ENCODE data around the gene SLC39A7. TPM values are rescaled to one million over a fixed set of nuclear protein-coding genes. Genes with fewer than 3 reads are reported as not detected.

Gene SLC39A7
- total and polyA plus RNA-seq, 7 experiments from 2014 or later = 19.1 to 51.9 (median 24.8) TPM

DNA sequence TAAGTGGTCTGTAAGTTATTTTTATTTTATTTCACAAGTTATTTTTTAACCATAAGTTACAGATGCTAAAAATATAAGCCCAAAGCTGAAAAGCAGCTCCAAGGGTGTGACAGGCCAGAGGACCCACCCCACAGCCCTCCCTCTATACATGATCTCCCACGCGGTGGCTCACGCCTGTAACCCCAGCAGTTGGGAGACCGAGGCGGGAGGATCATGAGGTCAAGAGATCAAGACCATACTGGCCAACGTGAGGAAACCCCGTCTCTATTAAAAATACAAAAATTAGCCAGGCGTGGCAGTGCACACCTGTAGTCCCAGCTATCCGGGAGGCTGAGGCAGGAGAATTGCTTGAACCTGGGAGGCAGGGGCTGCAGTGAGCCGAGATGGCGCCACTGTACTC lies 40.6 kb upstream of the SLC39A7 start:
- DNase-seq = no peak
- no peak overlapping the region for H3K4me3 ChIP-seq (ENCODE audit: low read length)
- H3K27me3 Mint-ChIP-seq = peaks cover 0 to 8% (median 0%) of the 10 kb centered on the region in 5 donors
- H3K4me1 ChIP-seq (ENCODE audit: control insufficient read depth in 2 of 2, insufficient read depth in 2 of 2, low read length in 2 of 2) = no peaks in the 10 kb centered on the region
- no peaks in the 10 kb centered on the region for H3K36me3 ChIP-seq (ENCODE audit: control insufficient read depth in 2 of 3, insufficient read depth in 3 of 3, low read length in 3 of 3)
- intact Hi-C loops (cut with micrococcal nuclease) = loop anchor here in 1 of 2 donors (5.0 kb wide), 1 partner anchor 43 kb away; no protein-coding TSS in a partner anchor
- ATAC-seq = no peak
- H3K9me3 ChIP-seq (ENCODE audit: control insufficient read depth in 2 of 3, low read length in 3 of 3) = no peaks in the 10 kb centered on the region
- H3K4me3 Mint-ChIP-seq = no peak overlapping the region
- ChIA-PET POLR2A (interaction anchor here (1.0 to 4.5 kb wide), 3 partner anchors 37 to 89 kb away, joined by 3 to 28 read pairs (median 5); no protein-coding TSS in a partner anchor), CTCF (interaction anchor here (0.5 to 6.0 kb wide), 5 partner anchors 38 to 1503 kb away, joined by 3 to 73 read pairs (median 3); partner anchors contain the start of genes RXRB and SLC39A7)
- H3K27ac ChIP-seq (ENCODE audit: low read depth, low read length) = no peak overlapping the region
- no peak overlapping the region for H3K27ac Mint-ChIP-seq
- H3K36me3 Mint-ChIP-seq = no peaks in the 10 kb centered on the region
- peaks cover 8 to 16% (median 10%) of the 10 kb centered on the region in 7 donors for H3K4me1 Mint-ChIP-seq
- no peaks in the 10 kb centered on the region for H3K27me3 ChIP-seq (ENCODE audit: control insufficient read depth in 2 of 2, insufficient read depth in 2 of 2, low read length in 2 of 2)
- peaks cover 0 to under 1% (median 0%) of the 10 kb centered on the region in 11 donors for H3K9me3 Mint-ChIP-seq

- DNase-seq (no peak), ATAC-seq (no peak)
- Histone ChIP-seq H3K27me3 (ENCODE audit: control insufficient read depth in 2 of 2, insufficient read depth in 2 of 2, low read length in 2 of 2) (no peaks in the 10 kb centered on the region), H3K27ac (ENCODE audit: low read depth, low read length) (no peak overlapping the region), H3K4me3 (ENCODE audit: low read length) (no peak overlapping the region), H3K9me3 (ENCODE audit: control insufficient read depth in 2 of 3, low read length in 3 of 3) (no peaks in the 10 kb centered on the region), H3K36me3 (ENCODE audit: control insufficient read depth in 2 of 3, insufficient read depth in 3 of 3, low read length in 3 of 3) (no peaks in the 10 kb centered on the region), H3K4me1 (ENCODE audit: control insufficient read depth in 2 of 2, insufficient read depth in 2 of 2, low read length in 2 of 2) (no peaks in the 10 kb centered on the region)
- peak overlapping the region in 7 of 10 donors; percentile 76 to 90 (median 88) for H3K4me3 Mint-ChIP-seq
- intact Hi-C loops (cut with micrococcal nuclease) = loop anchor here (1.0 to 5.0 kb wide), 4 partner anchors 36 to 138 kb away; no protein-coding TSS in a partner anchor
- H3K27ac Mint-ChIP-seq = peak overlapping the region in 1 of 9 donors; percentile 63
- no peaks in the 10 kb centered on the region for H3K9me3 Mint-ChIP-seq
- ChIA-PET CTCF (interaction anchor here (1.1 to 6.0 kb wide), 5 partner anchors 8 to 270 kb away, joined by 3 to 73 read pairs (median 3); partner anchors contain the start of genes RXRB and SLC39A7), POLR2A (interaction anchor here (1.0 to 4.5 kb wide), 3 partner anchors 34 to 88 kb away, joined by 4 to 28 read pairs (median 5); no protein-coding TSS in a partner anchor)
- peaks cover 0 to 8% (median 0%) of the 10 kb centered on the region in 5 donors for H3K27me3 Mint-ChIP-seq
- peaks cover 8 to 16% (median 10%) of the 10 kb centered on the region in 7 donors for H3K4me1 Mint-ChIP-seq
- no peaks in the 10 kb centered on the region for H3K36me3 Mint-ChIP-seq
These were observed 39.8 kb upstream of the SLC39A7 start for GRCh38 chr6:33160728-33161344.

GRCh38 chr6:33161354-33162331 lies 39.0 kb upstream of the SLC39A7 start:
- no peak overlapping the region for H3K27ac ChIP-seq (ENCODE audit: low read depth, low read length)
- Mint-ChIP-seq H3K4me3 (peak overlapping the region; percentile 76 to 90 (median 85)), H3K27ac (peak overlapping the region in 6 of 9 donors; percentile 26 to 82 (median 58)), H3K36me3 (no peaks in the 10 kb centered on the region), H3K9me3 (no peaks in the 10 kb centered on the region), H3K27me3 (peaks cover 0 to 5% (median 0%) of the 10 kb centered on the region in 5 donors), H3K4me1 (peaks cover 8 to 16% (median 10%) of the 10 kb centered on the region in 7 donors)
- intact Hi-C loops (cut with micrococcal nuclease) = loop anchor here (1.0 to 5.0 kb wide), 4 partner anchors 36 to 138 kb away; no protein-coding TSS in a partner anchor
- ATAC-seq (peak; percentile 97), DNase-seq (peak; percentile 64 to 89 (median 79))
- ChIA-PET POLR2A (interaction anchor here (1.0 to 4.5 kb wide), 3 partner anchors 33 to 88 kb away, joined by 4 to 28 read pairs (median 5); no protein-coding TSS in a partner anchor), CTCF (interaction anchor here (0.6 to 6.0 kb wide), 7 partner anchors 8 to 269 kb away, joined by 3 to 73 read pairs (median 3); partner anchors contain the start of genes RXRB and SLC39A7)
- no peaks in the 10 kb centered on the region for H3K9me3 ChIP-seq (ENCODE audit: control insufficient read depth in 2 of 3, low read length in 3 of 3)
- no peaks in the 10 kb centered on the region for H3K4me1 ChIP-seq (ENCODE audit: control insufficient read depth in 2 of 2, insufficient read depth in 2 of 2, low read length in 2 of 2)
- peak overlapping the region; percentile 51 for H3K4me3 ChIP-seq (ENCODE audit: low read length)
- H3K36me3 ChIP-seq (ENCODE audit: control insufficient read depth in 2 of 3, insufficient read depth in 3 of 3, low read length in 3 of 3) = no peaks in the 10 kb centered on the region
- H3K27me3 ChIP-seq (ENCODE audit: control insufficient read depth in 2 of 2, insufficient read depth in 2 of 2, low read length in 2 of 2) = no peaks in the 10 kb centered on the region

- Histone ChIP-seq H3K4me1 (ENCODE audit: control insufficient read depth in 2 of 2, insufficient read depth in 2 of 2, low read length in 2 of 2) (no peaks in the 10 kb centered on the region), H3K4me3 (ENCODE audit: low read length) (no peak overlapping the region), H3K36me3 (ENCODE audit: control insufficient read depth in 2 of 3, insufficient read depth in 3 of 3, low read length in 3 of 3) (no peaks in the 10 kb centered on the region), H3K9me3 (ENCODE audit: control insufficient read depth in 2 of 3, low read length in 3 of 3) (no peaks in the 10 kb centered on the region), H3K27ac (ENCODE audit: low read depth, low read length) (no peak overlapping the region), H3K27me3 (ENCODE audit: control insufficient read depth in 2 of 2, insufficient read depth in 2 of 2, low read length in 2 of 2) (no peaks in the 10 kb centered on the region)
- H3K36me3 Mint-ChIP-seq = no peaks in the 10 kb centered on the region
- POLR2A ChIA-PET = no interaction called here
- no peaks in the 10 kb centered on the region for H3K9me3 Mint-ChIP-seq
- intact Hi-C loops (cut with micrococcal nuclease) = loop anchor here in 1 of 2 donors (5.0 kb wide), 1 partner anchor 46 kb away; no protein-coding TSS in a partner anchor
- ATAC-seq (no peak), DNase-seq (no peak)
- H3K4me1 Mint-ChIP-seq = peaks cover 8 to 16% (median 10%) of the 10 kb centered on the region in 7 donors
- H3K27me3 Mint-ChIP-seq = peaks cover 0 to 4% (median 0%) of the 10 kb centered on the region in 5 donors
- CTCF ChIA-PET = interaction anchor here (0.5 to 6.0 kb wide), 3 partner anchors 15 to 85 kb away, joined by 4 to 73 read pairs (median 31); partner anchors contain the start of genes RXRB and SLC39A7
- H3K4me3 Mint-ChIP-seq = peak overlapping the region in 1 of 10 donors; percentile 41
- H3K27ac Mint-ChIP-seq = no peak overlapping the region
These were observed 37.1 kb upstream of the SLC39A7 start for GRCh38 chr6:33163540-33163939.

DNA sequence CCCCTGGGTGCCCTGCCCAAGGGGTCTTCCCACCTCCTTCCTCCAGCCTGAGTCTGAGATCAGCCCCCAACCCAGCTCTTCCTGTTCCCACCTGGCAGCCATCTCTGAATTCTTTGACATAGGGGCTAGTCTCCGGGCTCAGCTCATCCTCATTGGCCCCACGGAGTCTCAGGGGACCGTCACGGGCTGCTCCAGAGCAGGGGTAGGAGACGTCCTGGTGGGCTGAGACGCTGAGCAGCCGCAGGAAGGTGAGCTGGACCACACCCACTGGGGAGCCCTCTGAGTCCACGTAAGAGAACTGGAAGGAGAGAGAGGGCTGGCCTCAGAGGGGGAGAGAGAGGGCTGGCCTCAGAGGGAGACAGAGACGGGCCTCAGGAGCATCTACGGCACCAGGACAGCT lies 36.5 kb upstream of the SLC39A7 start:
- CTCF ChIA-PET = no interaction called here
- H3K9me3 ChIP-seq (ENCODE audit: control insufficient read depth in 2 of 3, low read length in 3 of 3) = no peaks in the 10 kb centered on the region
- Mint-ChIP-seq H3K4me3 (no peak overlapping the region), H3K9me3 (no peaks in the 10 kb centered on the region), H3K36me3 (no peaks in the 10 kb centered on the region), H3K27ac (peak overlapping the region in 1 of 9 donors; percentile 13), H3K4me1 (peaks cover 8 to 16% (median 10%) of the 10 kb centered on the region in 7 donors), H3K27me3 (peaks cover 0 to 4% (median 0%) of the 10 kb centered on the region in 5 donors)
- ATAC-seq = no peak
- H3K4me3 ChIP-seq (ENCODE audit: low read length) = no peak overlapping the region
- intact Hi-C loops (cut with micrococcal nuclease) = loop anchor here in 1 of 2 donors (5.0 kb wide), 1 partner anchor 47 kb away; no protein-coding TSS in a partner anchor
- no peak for DNase-seq
- H3K36me3 ChIP-seq (ENCODE audit: control insufficient read depth in 2 of 3, insufficient read depth in 3 of 3, low read length in 3 of 3) = no peaks in the 10 kb centered on the region
- no peaks in the 10 kb centered on the region for H3K27me3 ChIP-seq (ENCODE audit: control insufficient read depth in 2 of 2, insufficient read depth in 2 of 2, low read length in 2 of 2)
- H3K4me1 ChIP-seq (ENCODE audit: control insufficient read depth in 2 of 2, insufficient read depth in 2 of 2, low read length in 2 of 2) = no peaks in the 10 kb centered on the region
- POLR2A ChIA-PET = no interaction called here
- H3K27ac ChIP-seq (ENCODE audit: low read depth, low read length) = no peak overlapping the region

Data from naive thymus-derived CD4-positive, alpha-beta T cell (primary cell).